Heart right ventricle (tissue), 16 donors: Measurements from ENCODE around the gene SDR9C7. TPM values are rescaled to one million over a fixed set of nuclear protein-coding genes. Genes with fewer than 3 reads are reported as not detected.
"Not testable (repeated sequence)": the region's sequence is repeated elsewhere in the genome, so short reads cannot be mapped to it uniquely, and the experiment has no call there.

ENCODE experiments used
- ATAC-seq, 8 donors: fragments of 200-7000 bp; cut with Tn5 transposase; one replicate each; pipeline ENCODE4 v1.9.1; 2020; ENCODE audit warnings: mild to moderate bottlenecking in 8 of 8, moderate library complexity in 8 of 8, moderate number of reproducible peaks in 1 of 8
- DNase-seq, 2 donors: peaks; one replicate each; pipeline ENCODE4 v3.0.0-alpha.2; 2020
- H3K27ac ChIP-seq, 10 donors: fragments of 200-600 bp; sonication (generic) in 2 of 10; one replicate each; pipeline versions ENCODE4 v1.5.0 to v1.8.0; 2020 to 2022; ENCODE audit warnings: mild to moderate bottlenecking in 3 of 10
- H3K27me3 ChIP-seq, 7 donors: fragments of 200-600 bp; one replicate each; pipeline ENCODE4 v1.8.0; 2021 to 2022; ENCODE audit warnings: mild to moderate bottlenecking in 2 of 7
- H3K36me3 ChIP-seq, 9 donors: fragments of 200-600 bp; sonication (generic) in 1 of 9; one replicate each; pipeline versions ENCODE4 v1.5.0 to v1.8.0; 2020 to 2022; ENCODE audit warnings: mild to moderate bottlenecking in 2 of 9
- H3K4me1 ChIP-seq, 9 donors: fragments of 200-600 bp; sonication (generic) in 1 of 9; one replicate each; pipeline versions ENCODE4 v1.5.0 to v1.8.0; 2020 to 2022; ENCODE audit warnings: mild to moderate bottlenecking in 4 of 9
- H3K4me3 ChIP-seq, 10 donors: fragments of 200-600 bp; sonication (generic) in 2 of 10; one replicate each; pipeline versions ENCODE4 v1.5.0 to v1.8.0; 2020 to 2022; ENCODE audit warnings: mild to moderate bottlenecking in 7 of 10, moderate library complexity in 2 of 10
- H3K9me3 ChIP-seq, 11 donors: fragments of 200-600 bp in 10 of 11; sonication (generic) in 2 of 11; one replicate each; pipeline versions ENCODE4 v1.5.0 to v1.8.0; 2013 to 2022; ENCODE audit warnings: mild to moderate bottlenecking in 2 of 11, control low read depth in 1 of 11, moderate library complexity in 1 of 11
- WGBS, 2 donors: extraction: QIAGEN DNeasy Blood & Tissue Kit; methylation state at CpG; one replicate each; pipeline ENCODE4 v1.1.7; 2013; ENCODE audit warnings: inconsistent platforms in 1 of 2; 5-methylcytosine and 5-hydroxymethylcytosine counted together
- intact Hi-C, 10 donors: fragments of 100-400 bp; cut with DNase I; formaldehyde crosslinking; loops; one replicate each; pipeline versions ENCODE4 v1.11.1 to v1.14.2; 2022
- polyA plus RNA-seq, 2 donors: library from polyadenylated mRNA; stranded (reverse); fragments of 200-250 nt; gene quantifications; one replicate each; pipeline ENCODE4 v1.2.3, GENCODE V29; 2013
- total RNA-seq, 10 donors: library from RNA; stranded (reverse); fragmentation: NEBNext Ultra II Directional in 3 of 10; extraction: Animal tissue kit (Norgen Biotek cat#: 25700) in 3 of 10; gene quantifications; one replicate each; pipeline versions ENCODE4 v1.2.1 to v1.2.4, GENCODE V29; 2021 to 2023
- TF ChIP-seq, protein P1 (sequence below), 9 donors: fragments of 200-600 bp; sonication (generic) in 2 of 9; IDR thresholded peaks; one replicate each; pipeline versions ENCODE4 v1.5.0 to v1.8.0; 2021 to 2022; ENCODE audit warnings: antibody characterized with exemption in 9 of 9, mild to moderate bottlenecking in 5 of 9, moderate library complexity in 1 of 9
- donor health status: Arrhythmogenic right ventricular cardiomyopathy.
- donor health status: ischemic (EF 13 %, LVEDD 7.1; RV severe dilation, severe dysfunction).
- donor health status: healthy with polysubstance abuse.
- donor health status: DM: no; HTN: yes; CAD: no.
- donor health status: DM: no; HTN: no; CAD: no.
- donor health status: ischemic (EF 25% LVEDD 6.9; RV normal size, moderate dysfunction).
- donor health status: ischemic (EF 25% LVEDD 5.7; RV mildly dilated, moderate dysfunction).
- donor health status: healthy.
- donor health status: DM: yes; HTN: yes; CAD: no.
- donor health status: Ischemic cardiomyopathy.
- donor health status: ischemic (EF 35%, LVEDD 5.7; RV mildly dilated, moderate dysfunction).
- donor health status: nonischemic (EF 11% LVEDD 7.7; RV severe dilation, severe dysfunction).
- donor health status: DM: yes; HTN: yes; CAD: no.
- donor health status: PGD.
- donor health status: ischemic (EF 29% LVEDD 5.4; RV normal size, mild dysfunction).
- donor health status: nonischemic (EF 23%, LVEDD 6.1; RV moderate dilation, normal function).

SDR9C7 gene
- total and polyA plus RNA-seq, 12 donors = 0.04 to 0.29 (median 0.21) TPM; not detected in 8

DNA sequence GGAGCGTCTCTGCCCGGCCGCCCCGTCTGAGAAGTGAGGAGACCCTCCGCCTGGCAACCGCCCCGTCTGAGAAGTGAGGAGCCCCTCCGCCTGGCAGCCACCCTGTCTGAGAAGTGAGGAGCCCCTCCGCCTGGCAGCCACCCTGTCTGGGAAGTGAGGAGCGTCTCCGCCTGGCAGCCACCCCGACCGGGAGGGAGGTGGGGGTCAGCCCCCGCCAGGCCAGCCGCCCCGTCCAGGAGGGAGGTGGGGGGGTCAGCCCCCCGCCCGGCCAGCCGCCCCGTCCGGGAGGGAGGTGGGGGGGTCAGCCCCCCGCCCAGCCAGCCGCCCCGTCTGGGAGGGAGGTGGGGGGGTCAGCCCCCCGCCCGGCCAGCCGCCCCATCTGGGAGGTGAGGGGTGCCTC, 29.3 kb upstream of the SDR9C7 start:
- H3K36me3 ChIP-seq, intact Hi-C loops, ATAC-seq, H3K4me1 ChIP-seq, H3K4me3 ChIP-seq, DNase-seq, H3K27me3 ChIP-seq, H3K27ac ChIP-seq: not testable (repeated sequence)
- peaks cover 0 to 22% (median 2%) of the 10 kb centered on the region in 11 donors for H3K9me3 ChIP-seq
- 95 to 99% methylated on average over 9 to 15 of the region's 27 CpGs for WGBS, 2 donors

DNA sequence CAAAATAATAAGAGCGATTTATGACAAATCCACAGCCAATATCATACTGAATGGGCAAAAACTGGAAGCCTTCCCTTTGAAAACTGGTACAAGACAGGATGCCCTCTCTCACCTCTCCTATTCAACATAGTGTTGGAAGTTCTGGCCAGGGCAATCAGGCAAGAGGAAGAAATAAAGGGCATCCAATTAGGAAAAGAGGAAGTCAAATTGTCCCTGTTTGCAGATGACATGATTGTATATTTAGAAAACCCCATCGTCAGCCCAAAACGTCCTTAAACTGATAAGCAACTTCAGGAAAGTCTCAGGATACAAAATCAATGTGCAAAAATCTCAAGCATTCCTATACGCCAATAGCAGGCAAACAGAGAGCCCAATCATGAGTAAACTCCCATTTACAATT, 28.0 kb upstream of the SDR9C7 start:
- DNase-seq, H3K27ac ChIP-seq, H3K4me3 ChIP-seq, H3K4me1 ChIP-seq, ATAC-seq, H3K27me3 ChIP-seq, H3K36me3 ChIP-seq, intact Hi-C loops: not testable (repeated sequence)
- peaks cover 0 to 31% (median 6%) of the 10 kb centered on the region in 11 donors for H3K9me3 ChIP-seq
- 59 to 61% methylated on average over 4 of the region's 4 CpGs for WGBS, 2 donors

DNA sequence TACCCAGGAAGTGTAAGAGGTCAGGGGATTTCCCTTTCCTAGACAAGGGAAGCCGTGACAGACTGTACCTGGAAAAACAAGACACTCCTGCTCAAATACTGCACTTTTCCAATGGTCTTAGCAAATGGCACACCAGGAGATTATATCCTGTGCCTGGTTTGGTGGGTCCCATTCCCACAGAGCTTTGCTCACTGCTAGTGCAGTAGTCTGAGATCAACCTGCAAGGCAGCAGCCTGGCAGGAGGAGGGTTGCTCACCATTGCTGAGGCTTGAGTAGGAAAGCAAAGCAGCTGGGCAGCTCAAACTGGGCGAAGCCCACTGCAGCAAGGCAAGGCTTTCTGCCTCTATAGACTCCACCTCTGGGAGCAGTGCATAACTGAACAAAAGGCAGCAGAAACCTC, 24.2 kb upstream of the SDR9C7 start:
- H3K27me3 ChIP-seq = no peaks in the 10 kb centered on the region
- H3K9me3 ChIP-seq = peaks cover 0 to 21% (median 6%) of the 10 kb centered on the region in 11 donors
- H3K4me3 ChIP-seq = no peak overlapping the region
- peaks cover 0 to 5% (median 0%) of the 10 kb centered on the region in 9 donors for H3K4me1 ChIP-seq
- 79 to 84% methylated on average over 2 of the region's 2 CpGs for WGBS, 2 donors
- H3K36me3 ChIP-seq = no peaks in the 10 kb centered on the region
- no peak for ATAC-seq
- TF ChIP-seq, protein P1, sequence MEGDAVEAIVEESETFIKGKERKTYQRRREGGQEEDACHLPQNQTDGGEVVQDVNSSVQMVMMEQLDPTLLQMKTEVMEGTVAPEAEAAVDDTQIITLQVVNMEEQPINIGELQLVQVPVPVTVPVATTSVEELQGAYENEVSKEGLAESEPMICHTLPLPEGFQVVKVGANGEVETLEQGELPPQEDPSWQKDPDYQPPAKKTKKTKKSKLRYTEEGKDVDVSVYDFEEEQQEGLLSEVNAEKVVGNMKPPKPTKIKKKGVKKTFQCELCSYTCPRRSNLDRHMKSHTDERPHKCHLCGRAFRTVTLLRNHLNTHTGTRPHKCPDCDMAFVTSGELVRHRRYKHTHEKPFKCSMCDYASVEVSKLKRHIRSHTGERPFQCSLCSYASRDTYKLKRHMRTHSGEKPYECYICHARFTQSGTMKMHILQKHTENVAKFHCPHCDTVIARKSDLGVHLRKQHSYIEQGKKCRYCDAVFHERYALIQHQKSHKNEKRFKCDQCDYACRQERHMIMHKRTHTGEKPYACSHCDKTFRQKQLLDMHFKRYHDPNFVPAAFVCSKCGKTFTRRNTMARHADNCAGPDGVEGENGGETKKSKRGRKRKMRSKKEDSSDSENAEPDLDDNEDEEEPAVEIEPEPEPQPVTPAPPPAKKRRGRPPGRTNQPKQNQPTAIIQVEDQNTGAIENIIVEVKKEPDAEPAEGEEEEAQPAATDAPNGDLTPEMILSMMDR (IDR thresholded peaks at IDR 0.05) = no peak
- intact Hi-C loops = no loop called here
- no peak for DNase-seq
- no peak overlapping the region for H3K27ac ChIP-seq

DNA sequence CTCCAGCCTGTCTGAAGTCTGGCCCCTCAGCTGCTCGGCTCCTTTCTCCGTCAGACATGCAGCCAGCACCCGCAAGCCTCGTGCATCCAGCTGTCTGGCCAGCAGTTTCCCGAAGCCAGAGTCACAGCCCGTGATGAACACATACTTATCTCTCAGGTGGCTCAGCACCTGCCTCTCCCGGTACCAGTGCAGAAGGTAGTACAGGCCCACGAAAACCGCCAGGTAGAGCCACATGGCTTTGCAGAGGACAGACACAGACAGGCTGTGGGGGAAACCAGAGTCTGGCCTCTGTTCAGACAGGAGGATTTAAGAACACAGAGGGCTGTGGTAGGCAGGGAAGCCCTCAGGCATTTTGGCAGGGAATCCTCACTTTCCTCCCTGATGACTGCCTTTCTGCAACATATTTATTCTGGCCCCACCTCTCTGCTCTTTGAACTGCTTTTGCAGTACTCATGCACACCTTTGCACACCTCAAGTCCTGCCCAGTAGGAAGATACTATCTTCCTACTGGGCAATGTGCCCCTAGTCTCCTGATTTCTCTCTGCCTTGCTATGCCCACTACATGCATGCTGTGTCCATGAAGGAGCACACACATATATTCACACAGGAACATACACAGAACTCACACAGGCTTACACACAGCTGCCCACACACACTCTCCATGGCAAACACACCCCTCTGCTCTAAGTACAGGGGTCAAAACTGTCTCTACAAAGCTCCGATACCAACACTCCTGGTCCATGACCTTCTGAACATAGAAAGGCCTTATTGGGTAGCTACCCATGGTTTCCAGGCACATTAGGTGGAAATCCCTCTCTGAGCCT, 23.2 kb upstream of the SDR9C7 start, which contains the start of gene RDH16:
TSS of gene RDH16 (minus strand) at position 380 of the 824 bp plus-strand sequence. CDS start at position 234, 146 bp downstream.
- Histone ChIP-seq H3K27me3 (no peaks in the 10 kb centered on the region), H3K27ac (no peak within 1 kb of the TSS), H3K4me3 (no peak within 1 kb of the TSS), H3K9me3 (peaks cover 0 to 21% (median 6%) of the 10 kb centered on the region in 11 donors), H3K36me3 (no peaks in the 10 kb centered on the region), H3K4me1 (peaks cover 0 to 5% (median 0%) of the 10 kb centered on the region in 9 donors)
- intact Hi-C loops = no loop called here
- TF ChIP-seq, protein P1 (IDR thresholded peaks at IDR 0.05) = no peak
- ATAC-seq (no peak), DNase-seq (no peak)
- WGBS, 2 donors = 88 to 89% methylated on average over 10 of the region's 10 CpGs

DNA sequence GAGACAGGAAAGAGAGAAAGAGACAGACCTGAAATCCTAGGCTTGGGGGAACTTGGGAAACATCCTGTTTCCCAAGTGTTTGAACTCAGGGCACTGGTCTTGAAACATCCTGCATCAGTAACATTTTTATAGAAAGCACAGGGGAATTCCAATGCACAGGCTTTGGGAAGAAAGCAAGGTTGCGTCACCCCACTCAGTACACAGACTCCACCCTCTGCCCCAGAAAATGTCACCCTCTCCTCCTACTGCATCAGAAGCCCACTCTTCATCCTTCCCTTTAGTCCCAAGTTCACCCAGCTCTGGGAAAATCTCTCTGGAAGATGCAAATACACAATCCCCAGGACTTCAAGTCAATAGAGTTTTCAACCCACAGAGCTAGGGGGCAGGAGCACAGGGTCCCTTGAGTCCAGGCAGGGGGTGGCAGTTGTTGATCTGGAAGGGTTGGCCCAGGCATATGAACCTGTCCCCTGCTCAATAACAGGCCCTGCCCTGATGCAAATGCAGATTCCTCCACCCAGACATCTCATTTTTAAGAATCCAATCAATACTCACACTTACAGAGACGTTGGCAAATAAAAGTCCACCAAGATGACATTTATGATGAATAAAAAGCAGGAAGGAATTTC, 21.5 kb upstream of the SDR9C7 start:
- no peak overlapping the region for H3K27ac ChIP-seq
- no peaks in the 10 kb centered on the region for H3K27me3 ChIP-seq
- H3K36me3 ChIP-seq = no peaks in the 10 kb centered on the region
- no peak overlapping the region for H3K4me3 ChIP-seq
- intact Hi-C loops = no loop called here
- peaks cover 0 to 21% (median 6%) of the 10 kb centered on the region in 11 donors for H3K9me3 ChIP-seq
- 66 to 74% methylated on average over 2 of the region's 2 CpGs for WGBS, 2 donors
- DNase-seq = no peak
- peaks cover 0 to 5% (median 0%) of the 10 kb centered on the region in 9 donors for H3K4me1 ChIP-seq
- TF ChIP-seq, protein P1 (IDR thresholded peaks at IDR 0.05) = no peak
- ATAC-seq = peak in 1 of 8 donors; percentile 42
